ENCODE measurements around the gene PDHX.
A peak's percentile ranks its signal among the peaks of the same experiment; 100 is the strongest.

PDHX gene

DNA sequence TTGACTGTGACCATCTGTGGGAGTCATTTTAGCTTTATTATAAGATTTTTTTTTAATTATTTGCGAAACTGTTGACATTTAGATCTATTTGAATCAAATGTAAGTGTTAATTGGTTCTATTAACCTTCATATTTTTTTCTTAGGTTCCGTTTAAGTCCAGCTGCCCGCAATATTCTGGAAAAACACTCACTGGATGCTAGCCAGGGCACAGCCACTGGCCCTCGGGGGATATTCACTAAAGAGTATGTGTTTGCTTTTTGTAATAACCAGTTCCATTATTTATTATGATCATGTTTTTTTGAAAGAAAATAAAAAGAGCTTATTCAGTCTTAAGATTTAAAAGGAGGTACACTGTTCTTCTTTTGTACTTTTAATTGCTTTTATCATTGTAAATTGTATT is 43.9 kb downstream of the PDHX start:
- DNase-seq: no peak

DNA sequence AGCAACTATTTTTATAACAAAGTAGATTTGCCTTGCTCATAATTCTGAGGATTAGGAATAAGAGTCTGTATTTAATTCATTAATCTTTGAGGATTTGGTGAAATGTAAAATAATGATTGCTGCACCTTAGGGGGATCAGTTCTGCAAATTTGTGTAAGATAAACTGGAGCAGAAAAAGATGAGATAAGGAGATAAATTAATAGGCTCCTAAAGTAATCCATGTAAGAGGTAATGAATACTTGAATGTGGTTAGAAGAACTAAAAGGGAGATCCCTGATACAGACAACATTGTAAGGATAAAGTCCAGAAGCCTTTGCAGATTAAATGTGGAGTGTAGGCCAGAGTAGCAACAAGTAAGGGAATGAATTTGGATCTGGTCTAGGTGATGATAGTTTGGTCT is 45.6 kb downstream of the PDHX start:
- DNase-seq: no peak

DNA sequence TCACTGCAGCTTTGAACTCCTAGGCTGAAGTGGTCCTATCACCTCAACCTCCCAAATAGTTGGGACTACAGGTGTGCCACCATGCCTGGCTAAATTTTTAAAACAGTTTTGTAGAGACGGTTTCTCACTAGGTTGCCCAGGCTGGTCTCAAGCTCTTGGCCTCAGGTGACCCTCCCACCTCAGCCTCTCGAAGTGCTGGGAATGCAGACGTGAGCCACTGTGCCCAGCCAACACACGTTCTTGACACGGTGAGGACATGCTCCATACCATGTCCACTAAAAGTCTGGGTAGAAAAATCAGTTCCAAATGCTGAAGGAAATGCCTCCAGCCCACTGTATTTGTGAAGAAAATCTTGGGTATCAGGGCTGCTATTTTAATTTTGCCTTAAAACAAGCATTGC is 46.9 kb downstream of the PDHX start:
- no peak for DNase-seq

DNA sequence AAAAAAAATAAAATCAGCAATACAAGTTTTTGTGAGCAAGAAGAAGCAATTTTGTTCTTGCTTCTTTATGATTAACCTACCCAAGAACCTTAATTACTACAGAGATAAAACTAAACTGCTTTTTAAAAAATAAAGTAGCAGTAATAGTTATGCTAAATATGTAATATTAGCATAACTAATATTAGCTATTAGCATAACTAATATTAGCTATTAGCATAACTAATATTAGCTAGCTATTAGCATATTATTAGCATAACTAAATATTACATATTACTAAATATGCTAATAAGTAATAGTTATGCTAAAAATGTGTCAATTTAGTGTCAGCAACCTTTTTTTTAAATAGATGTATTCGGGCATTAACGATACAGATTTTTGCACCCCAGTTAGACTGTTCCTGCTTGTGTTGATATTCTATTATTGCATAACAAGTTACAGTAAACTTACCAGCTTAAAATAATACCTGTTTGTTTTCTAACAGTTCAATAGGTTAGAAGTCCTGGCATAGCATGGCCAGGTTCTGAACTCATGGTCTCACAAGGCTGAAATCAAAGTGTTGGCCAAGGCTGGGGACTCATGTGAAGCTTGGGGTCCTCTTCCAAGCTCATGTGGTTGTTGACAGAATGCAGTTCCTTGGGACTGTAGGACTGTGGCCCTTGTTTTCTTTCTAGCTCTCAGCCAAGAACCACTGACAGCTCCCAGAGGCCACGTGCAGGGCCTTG is 48.4 kb downstream of the PDHX start:
- no peak for DNase-seq

DNA sequence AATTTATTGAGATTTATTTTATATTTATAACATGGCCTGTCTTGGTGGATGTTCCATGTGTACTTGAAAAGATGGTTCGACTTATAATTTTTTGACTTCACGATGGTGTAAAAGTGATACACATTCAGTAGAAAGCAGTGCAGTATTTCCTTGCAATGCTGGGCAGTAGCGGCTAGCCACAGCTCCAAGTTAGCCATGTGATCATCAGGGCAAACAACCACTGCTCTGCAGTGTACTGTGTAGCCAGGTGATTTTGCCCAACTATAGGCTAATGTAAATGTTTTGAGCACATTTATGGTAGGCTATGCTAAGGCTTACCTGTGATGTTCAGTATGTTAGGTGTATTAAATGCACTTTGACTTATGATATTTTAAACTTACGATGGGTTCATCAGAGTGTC is 52.4 kb downstream of the PDHX start:
- no peak for DNase-seq

DNA sequence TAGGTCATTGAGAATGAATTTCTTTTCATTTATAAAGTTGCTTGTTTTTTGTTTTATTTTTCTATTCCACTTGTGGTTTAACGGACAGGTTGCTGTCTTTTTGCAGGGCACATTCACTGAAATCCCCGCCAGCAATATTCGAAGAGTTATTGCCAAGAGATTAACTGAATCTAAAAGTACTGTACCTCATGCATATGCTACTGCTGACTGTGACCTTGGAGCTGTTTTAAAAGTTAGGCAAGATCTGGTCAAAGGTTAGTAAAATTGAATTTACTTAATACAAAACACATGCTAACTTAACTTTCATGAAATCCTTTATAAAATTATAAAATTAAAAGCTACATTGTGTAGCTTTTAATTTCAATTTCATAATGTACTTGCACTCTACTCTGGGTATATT is 53.6 kb downstream of the PDHX start:
- DNase-seq: no peak

DNA sequence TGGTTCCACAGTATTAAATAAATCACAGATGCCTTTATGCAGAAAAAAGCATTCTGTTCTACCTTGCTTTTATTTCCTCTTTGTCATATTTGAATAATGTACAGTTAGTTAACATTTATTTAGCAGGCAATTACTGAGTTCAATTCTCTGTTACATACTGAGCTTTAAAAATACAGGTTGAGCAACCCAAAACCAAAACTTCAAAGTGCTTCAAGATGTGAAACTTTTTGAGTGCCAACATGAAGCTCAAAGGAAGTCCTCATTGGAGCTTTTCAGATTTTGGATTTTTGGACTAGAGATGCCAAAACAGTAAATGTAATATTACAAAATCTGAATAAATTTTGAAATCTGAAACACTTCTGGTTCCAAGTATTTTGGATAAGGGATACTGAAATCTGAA is 54.1 kb downstream of the PDHX start:
- DNase-seq: no peak

DNA sequence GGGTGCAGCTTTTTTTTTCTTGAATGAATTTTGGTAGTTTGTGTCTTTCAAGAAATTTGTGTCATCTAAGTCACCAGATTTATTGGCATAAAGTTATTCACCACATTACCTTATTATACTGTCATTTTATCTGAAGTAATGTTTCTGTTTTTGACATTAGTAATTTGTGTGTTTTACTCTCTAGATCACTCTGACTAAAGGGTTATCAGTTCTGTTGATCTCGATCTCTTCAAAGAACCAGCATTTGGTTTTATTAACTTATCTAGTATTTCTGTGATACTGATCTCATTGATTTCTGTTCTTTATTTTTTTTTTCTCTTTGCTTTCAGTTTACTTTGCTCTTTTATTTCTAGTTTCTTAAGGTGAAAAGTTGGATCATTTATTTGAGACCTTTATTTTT is 55.5 kb downstream of the PDHX start:
- DNase-seq: no peak

DNA sequence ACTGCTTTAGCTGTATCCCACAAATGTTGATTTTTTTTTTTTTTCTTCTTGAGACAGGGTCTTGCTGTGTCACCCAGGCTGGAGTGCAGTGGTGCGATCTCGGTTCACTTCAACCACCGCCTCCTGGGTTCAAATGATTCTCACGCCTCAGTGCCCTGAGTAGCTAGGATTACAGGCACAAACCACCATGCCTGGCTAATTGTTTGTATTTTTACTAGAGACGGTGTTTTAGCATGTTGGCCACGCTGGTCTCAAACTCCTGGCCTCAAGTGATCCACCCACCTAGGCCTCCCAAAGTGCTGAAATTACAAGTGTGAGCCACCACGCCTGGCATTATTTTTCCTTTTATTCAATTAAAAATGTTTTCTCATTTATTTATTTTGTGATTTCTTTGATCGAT is 55.9 kb downstream of the PDHX start:
- DNase-seq: no peak

DNA sequence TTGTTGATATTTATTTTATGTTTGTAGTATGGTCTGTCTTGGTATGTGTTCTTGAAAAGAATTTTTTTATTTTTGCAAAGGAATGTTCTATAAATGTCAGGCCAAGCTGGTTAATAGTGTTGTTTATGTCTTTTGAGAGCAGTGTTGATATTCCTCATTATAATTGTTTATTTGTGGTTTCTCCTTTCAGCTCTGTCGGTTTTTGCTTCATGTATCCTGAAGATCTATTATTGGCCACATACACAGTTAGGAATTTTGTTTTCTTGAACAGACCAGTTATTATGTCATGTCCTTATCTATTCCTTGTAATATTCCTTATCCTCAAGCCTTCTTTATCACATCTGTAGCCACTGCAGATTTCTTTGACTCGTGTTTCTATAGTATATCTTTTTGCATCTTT is 56.5 kb downstream of the PDHX start:
- DNase-seq: no peak

DNA sequence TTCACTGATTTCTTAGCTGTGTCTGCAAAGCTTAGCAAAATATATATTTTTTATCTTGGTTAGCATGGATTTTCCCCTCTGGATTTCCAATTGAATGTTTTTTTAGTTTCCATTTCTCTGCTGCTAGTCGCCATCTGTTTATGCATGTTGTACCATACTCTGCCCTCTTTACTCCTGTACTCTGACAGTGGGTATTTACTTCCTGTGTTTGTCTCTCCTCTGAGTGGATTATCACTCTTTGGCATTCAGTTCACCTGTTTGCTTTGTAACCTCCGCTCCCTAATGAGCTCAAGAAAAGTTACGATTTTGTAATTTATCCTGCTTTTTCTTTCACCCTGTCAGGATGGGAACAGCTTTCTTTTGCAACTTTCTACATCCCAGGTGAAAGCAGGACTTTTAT is 59.1 kb downstream of the PDHX start:
- DNase-seq: peak; percentile 7

DNA sequence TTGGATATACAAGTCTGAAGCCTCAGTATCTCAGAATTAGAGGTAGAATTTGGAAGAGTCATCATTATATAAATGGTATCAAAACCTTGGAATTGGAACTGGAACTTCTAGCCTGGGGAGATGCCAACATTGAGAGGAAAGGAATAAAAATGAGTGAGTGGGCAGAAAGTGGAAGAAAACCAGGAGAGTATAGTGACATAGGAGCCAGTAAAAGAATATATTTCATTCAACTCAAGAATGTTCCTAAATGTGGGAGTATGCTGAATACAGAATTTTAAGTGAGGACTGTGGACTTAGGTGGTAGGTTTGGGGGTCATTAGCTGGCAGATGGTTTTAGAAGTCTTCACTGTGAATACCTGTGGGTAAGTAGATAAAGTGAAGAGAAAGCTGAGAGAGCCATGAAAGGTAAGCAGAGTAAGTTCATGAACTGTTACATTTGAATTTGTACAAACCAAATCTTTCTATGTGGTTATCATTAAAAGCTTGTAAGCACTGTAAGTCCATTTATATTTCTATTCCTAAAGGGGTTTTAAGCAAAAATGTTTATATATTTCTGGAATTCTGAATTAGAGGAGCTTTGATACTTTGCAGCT is 60.2 kb downstream of the PDHX start:
- no peak for DNase-seq

DNA sequence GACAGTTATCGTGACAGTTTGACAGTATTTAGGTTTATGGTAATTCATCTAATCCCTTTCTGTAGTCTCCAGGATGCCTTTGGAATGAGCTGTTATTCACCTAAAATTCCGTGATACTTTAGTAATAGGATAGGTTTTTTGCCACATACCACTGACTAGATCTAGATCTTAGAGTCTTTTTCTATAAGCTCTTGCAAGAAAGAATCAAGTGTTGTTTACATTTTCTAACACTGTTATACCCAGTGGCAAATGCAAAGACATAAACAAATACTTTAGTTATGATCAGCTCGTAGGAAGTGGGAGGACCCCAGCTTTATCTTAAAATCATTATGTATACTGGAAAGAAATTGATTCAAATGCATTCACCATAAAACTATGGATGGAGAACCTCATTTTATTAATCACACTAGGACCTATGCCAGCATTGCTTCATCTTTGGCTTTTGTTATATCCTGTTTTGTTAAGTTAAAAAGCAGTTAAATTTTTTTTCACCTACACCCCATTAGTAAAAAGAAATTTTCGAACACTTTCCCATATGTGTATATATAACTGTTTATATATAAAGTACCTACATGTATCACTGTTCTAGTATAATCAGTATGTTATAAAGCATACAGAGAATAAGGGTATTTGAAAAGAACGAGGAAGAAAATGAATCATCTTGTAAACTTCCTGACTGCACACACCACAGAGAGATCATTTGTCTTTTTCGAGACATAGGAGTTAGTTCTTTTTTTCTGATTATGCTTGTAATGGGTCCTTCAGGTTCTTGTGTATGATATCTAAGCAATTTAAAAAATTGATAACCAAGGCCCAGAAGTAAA is 60.9 kb downstream of the PDHX start:
- DNase-seq: no peak

DNA sequence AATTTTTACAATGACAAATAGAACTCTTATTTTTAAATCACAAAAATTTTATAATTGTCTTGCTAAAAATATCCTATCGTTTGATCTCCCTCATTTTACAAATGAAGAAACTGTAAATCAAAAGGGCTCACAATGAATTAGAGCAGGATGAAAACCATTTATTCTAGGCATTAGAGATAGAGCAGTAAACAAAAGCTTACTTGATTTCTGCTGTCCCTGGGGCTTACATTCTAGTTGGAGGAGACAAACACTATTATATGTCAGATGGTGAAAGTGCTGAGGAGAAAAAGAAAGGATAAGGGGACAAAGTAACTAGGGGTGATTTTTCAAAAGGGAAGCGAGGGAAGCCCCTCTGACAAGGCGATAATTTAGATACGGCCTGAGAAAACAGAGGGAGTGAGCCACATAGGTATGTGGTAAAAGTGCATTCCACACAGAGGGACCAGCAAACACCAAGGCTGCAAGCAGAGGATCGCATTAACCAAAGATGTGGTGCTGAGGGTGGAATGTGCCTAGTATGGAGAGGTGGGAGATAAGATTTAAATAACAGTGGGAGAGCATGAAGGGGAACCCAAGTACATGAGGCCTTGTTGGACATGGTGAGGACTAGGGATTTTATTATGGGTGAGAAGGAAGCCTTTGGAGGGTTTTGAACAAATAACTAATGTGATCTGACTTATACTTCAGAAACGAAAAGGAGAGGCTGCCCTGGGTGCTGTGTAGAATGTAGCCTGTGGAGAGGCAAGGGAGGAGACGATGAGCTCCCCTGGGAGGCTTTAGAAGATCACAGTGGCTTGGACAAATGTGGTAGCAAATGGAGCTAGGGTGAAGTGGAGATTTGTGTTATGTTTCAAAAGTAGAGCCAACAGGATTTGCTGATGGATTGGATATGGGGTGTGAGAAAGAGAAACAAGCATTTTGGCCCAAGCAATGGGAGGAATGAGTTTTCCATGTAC is 62.1 kb downstream of the PDHX start:
- DNase-seq: no peak

DNA sequence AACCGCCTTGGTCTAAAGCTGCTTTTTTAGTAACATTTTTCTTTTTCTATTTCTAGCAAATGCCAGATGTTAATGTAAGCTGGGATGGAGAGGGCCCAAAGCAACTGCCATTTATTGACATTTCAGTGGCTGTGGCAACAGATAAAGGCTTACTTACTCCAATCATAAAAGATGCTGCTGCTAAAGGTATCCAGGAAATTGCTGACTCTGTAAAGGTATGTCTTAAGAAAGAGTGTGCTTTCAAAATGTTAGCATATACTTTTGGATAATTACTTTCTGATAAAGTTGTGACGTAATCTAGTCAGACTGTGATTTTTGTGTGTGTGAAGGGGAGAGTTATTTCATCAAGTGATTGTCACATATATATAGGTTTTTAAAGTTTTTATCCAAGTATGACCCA is 68.1 kb downstream of the PDHX start:
- DNase-seq: no peak

DNA sequence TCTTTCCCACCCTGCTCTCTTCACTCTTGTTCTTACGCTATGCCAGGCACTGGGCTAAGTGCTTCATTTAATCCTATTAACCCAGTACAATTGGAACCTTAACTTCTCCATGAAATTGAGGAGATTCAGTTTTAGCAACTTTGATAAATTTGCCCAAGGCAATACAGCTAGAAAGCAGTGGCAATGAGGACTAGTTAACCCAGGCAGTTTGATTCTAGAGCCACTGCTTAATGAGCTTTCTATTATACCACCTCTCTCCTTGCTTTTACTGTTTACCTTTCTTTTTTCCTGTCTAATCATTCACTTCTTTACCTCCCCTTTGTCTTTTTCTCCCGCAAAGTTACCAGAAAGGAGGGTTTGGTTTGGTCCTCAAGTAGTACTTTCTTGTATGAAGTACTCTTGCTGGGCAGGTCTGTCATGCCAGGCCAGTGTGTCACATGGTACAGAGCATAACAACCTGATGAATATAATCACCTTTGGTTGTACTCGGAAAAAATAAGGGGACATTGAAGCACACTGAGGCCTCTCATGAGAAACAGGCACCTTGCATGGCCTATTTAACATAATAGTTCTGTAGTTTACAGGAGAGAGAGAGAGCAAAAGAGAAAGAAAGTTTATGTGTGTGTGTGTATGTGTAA is 70.6 kb downstream of the PDHX start:
- no peak for DNase-seq

DNA sequence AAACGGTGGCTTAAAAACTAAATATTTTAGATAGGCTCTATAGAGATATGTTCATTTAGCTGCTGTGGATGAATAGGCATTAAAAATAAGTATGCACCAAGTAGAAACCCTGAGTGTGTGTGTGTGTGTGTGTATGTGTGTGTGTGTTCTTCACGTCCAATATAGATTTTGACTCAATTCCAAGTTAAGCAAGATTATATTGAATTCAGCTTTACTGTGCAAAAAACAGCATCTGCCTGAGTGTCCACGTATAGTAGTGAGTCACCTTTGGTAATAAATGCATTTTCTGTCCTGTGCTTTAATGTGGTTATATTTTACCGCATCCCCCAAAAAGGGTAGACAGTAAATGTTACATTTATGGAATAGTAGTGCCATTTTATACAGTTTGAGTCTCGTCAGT is 71.2 kb downstream of the PDHX start:
- no peak for DNase-seq

DNA sequence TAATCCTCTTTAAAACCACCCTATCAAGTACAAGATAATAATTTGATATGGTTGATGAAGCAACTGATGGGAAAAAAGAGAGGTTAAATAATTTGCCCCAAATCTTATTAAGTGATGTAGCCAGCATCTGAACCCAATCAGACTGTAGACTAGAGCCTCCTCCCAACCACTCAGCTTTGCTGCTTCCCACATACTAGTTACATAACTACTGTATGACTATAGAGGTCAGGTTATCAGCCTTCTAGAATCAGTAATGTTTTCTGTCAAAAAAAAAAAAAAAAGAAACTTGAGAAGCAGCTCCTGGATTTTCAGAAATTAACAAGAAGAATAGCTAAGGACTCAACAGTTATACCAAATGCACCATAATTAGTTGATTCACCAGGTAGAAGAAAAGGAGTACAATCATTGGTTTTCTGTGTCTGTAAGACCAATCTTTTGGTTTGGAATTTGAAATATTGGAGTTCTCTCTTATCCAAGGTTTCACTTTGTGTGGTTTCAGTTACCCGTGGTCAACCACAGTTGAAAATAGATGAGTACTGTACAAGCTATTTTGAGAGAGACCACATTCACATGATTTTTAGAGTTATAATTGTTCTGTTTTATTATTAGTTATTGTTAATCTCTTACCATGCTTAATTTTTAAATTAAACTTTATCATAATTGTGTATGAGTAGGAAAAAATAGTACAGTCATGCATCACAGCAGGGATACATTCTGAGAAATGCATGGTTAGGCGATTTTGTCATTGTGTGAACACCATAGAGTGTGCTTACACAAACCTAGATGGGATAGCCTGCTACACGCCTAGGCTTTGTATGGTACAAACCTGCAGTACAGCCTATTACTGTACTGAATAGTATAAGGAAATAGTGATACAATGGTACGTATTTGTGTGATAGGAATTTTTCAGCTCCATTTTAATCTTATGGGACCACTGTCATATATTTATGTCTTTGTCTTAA is 72.2 kb downstream of the PDHX start:
- DNase-seq: no peak

DNA sequence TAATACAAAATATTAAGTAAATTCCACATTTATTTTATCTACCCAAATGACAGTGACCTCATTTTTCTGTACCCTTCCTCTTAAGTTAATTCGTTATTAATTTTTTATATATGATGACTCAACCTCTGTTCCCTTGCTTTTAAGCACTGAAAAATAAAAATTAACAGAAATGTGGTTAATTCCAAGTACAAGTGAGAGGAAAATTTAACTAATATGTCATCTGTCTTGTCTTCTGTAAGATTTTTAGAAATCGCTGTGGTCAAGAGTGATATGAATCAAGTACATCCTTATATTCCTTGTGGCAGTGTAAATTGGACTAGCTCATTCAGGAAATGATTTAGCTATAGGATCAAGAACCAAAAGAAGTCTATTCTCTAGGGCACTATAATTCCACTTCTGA is 74.5 kb downstream of the PDHX start:
- DNase-seq: no peak

DNA sequence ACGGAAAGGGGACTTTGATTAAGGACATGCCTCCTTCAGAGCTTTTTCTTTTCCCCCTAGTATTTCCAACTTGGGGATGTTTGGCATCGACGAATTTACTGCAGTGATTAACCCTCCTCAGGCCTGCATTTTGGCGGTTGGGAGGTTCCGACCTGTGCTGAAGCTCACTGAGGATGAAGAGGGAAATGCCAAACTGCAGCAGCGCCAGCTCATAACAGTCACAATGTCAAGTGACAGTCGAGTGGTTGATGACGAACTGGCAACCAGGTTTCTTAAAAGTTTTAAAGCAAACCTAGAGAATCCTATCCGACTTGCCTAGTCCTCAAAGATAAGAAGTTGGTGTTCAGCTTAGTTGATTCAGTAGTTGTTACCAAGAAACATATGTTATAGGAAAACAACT is 78.4 kb downstream of the PDHX start:
- no peak for DNase-seq

DNA sequence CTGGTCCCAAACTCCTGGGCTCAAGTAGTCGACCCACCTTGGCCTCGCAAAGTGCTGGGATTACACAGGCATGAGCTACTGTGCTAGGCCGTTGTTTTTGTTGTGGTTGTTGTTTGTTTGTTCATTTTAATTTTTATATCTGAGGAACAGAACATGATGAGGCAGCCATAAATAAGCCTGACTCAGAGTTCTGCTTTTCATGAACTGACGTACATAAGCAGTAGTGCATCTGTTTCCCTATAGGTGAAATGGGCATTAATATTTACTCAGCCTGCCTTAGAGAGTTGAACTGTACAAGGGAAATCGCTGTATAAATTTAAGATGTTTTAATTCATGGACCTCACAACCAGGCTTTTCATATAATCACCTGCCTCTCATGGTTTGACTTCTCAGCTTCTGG is 80.5 kb downstream of the PDHX start:
- DNase-seq: no peak

Data from NCI-H510A treated with DMSO at 0.1 percent for 48 hours (cell line).